GM23248 (cell line): ENCODE data around the gene PCED1B. TPM values are rescaled to one million over a fixed set of nuclear protein-coding genes. Genes with fewer than 3 reads are reported as not detected.
A peak's percentile ranks its signal among the peaks of the same experiment; 100 is the strongest.
"Not testable (repeated sequence)": the region's sequence is repeated elsewhere in the genome, so short reads cannot be mapped to it uniquely, and the experiment has no call there.

Experiments
- DNase-seq: peaks from one replicate; pipeline ENCODE4 v3.0.0-alpha.2; 2015
- H2AFZ ChIP-seq: fragments of 200-600 bp; sonication (generic); 2 replicates; pipeline ENCODE4 v1.6.1; 2016; ENCODE audit warnings: antibody characterized with exemption
- H3F3A ChIP-seq: fragments of 200-600 bp; sonication (generic); 2 replicates; pipeline ENCODE4 v1.6.1; 2016; ENCODE audit warnings: mild to moderate bottlenecking, antibody characterized with exemption, mixed run types; ENCODE audit not compliant: insufficient read depth
- H3K27ac ChIP-seq: fragments of 200-600 bp; sonication (generic); 2 replicates; pipeline ENCODE4 v1.5.1; 2016; ENCODE audit warnings: mild to moderate bottlenecking
- H3K27me3 ChIP-seq: fragments of 200-600 bp; sonication (generic); replicated peaks from 2 replicates; pipeline ENCODE4 v1.6.1; 2016; ENCODE audit warnings: mild to moderate bottlenecking; ENCODE audit not compliant: insufficient read depth
- H3K36me3 ChIP-seq: fragments of 200-600 bp; sonication (generic); 2 replicates; pipeline ENCODE4 v1.6.1; 2016; ENCODE audit warnings: low read depth, mild to moderate bottlenecking
- H3K4me1 ChIP-seq: fragments of 200-600 bp; sonication (generic); 2 replicates; pipeline ENCODE4 v1.6.1; 2016; ENCODE audit warnings: mild to moderate bottlenecking; ENCODE audit not compliant: insufficient read depth
- H3K4me2 ChIP-seq: fragments of 200-600 bp; sonication (generic); one replicate; pipeline ENCODE4 v1.6.1; 2016; ENCODE audit warnings: mild to moderate bottlenecking; ENCODE audit not compliant: unreplicated experiment
- H3K4me3 ChIP-seq: fragments of 200-600 bp; sonication (generic); 2 replicates; pipeline ENCODE4 v1.5.1; 2016; ENCODE audit warnings: mild to moderate bottlenecking
- H3K79me2 ChIP-seq: fragments of 200-600 bp; sonication (generic); 2 replicates; pipeline ENCODE4 v1.6.1; 2016; ENCODE audit warnings: mild to moderate bottlenecking; ENCODE audit not compliant: insufficient read depth
- H3K9ac ChIP-seq: fragments of 200-600 bp; sonication (generic); 2 replicates; pipeline ENCODE4 v1.6.1; 2016; ENCODE audit warnings: mild to moderate bottlenecking
- H3K9me2 ChIP-seq: fragments of 200-600 bp; sonication (generic); 2 replicates; pipeline ENCODE4 v1.6.1; 2016; ENCODE audit warnings: mixed run types, mild to moderate bottlenecking, moderate library complexity; ENCODE audit not compliant: insufficient read depth
- H3K9me3 ChIP-seq: fragments of 200-600 bp; sonication (generic); one replicate; pipeline ENCODE4 v1.6.1; 2017; ENCODE audit warnings: low read depth
- H4K20me1 ChIP-seq: fragments of 200-600 bp; sonication (generic); 2 replicates; pipeline ENCODE4 v1.6.0; 2016; ENCODE audit not compliant: insufficient read depth
- EZH2 ChIP-seq: fragments of 200-600 bp; sonication (generic); IDR thresholded peaks from 2 replicates; pipeline ENCODE4 v1.6.1; 2018; ENCODE audit warnings: antibody characterized with exemption, mild to moderate bottlenecking; ENCODE audit not compliant: insufficient read depth, poor library complexity, severe bottlenecking
- EZH2phosphoT487 ChIP-seq: fragments of 200-600 bp; sonication (generic); IDR thresholded peaks from 2 replicates; pipeline ENCODE4 v1.6.1; 2018; ENCODE audit warnings: antibody characterized with exemption, moderate library complexity, mild to moderate bottlenecking, low read depth; ENCODE audit not compliant: insufficient read depth
- WGBS, 2 experiments: methylation state at CpG; one replicate each; pipeline ENCODE4 v1.1.6; 2015 to 2017; ENCODE audit warnings: low lambda C conversion rate in 2 of 2, low coverage in 1 of 2; ENCODE audit errors: missing lambda C conversion rate in 2 of 2; 5-methylcytosine and 5-hydroxymethylcytosine counted together
- in situ Hi-C: fragments of 300-500 bp; cut with MboI; formaldehyde crosslinking; loops from 2 replicates; pipeline ENCODE4 v1.15.0; 2020
- polyA plus RNA-seq: library from polyadenylated mRNA; unstranded; fragments of >200 nt; fragmentation: Nextera tagmentation; extraction: Ambion mirVana; gene quantifications from 2 replicates; pipeline ENCODE4 v1.2.1, GENCODE V29; 2016
- total RNA-seq: library from RNA; depleted of rRNA; stranded (reverse); fragments of >200 nt; shearing (Covaris generic); gene quantifications from 2 replicates; pipeline ENCODE4 v1.2.3, GENCODE V29; 2014

PCED1B gene
- total and polyA plus RNA-seq, 2 experiments from 2014 or later, result 3.5 to 3.6 TPM

DNA sequence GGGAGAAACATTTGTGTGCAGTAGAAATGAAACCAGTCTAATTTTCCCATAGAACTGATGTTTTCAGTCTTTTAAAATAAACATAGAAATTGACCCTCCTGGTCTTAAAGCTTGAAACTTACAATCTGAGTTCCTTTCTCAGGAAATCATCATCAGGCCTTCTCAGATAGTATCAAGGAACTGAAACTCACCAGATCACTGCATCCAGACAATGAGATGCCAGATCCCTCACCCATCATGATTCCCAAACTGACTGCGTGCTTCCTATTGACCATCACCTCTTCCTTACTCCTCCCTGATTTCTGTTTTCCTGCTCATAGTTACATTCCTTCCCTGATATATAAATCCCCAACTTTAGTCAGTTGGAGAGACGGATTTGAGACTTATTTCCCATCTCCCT, 195.3 kb downstream of the PCED1B start:
- DNase-seq, result no peak
- TF ChIP-seq EZH2 (no peak), EZH2phosphoT487 (no peak)
- H3K4me2 ChIP-seq, result no peak overlapping the region
- no peak overlapping the region for H2AFZ ChIP-seq
- in situ Hi-C loops, result no loop called here
- H4K20me1 ChIP-seq, result no peaks in the 10 kb centered on the region
- H3F3A ChIP-seq, result peaks cover 28% of the 10 kb centered on the region
- H3K4me3 ChIP-seq, result no peak overlapping the region
- WGBS, 2 experiments, result 92 to 98% methylated on average over 2 of the region's 2 CpGs
- H3K79me2 ChIP-seq, result no peaks in the 10 kb centered on the region
- H3K4me1 ChIP-seq, result peaks cover 66% of the 10 kb centered on the region
- no peaks in the 10 kb centered on the region for H3K36me3 ChIP-seq
- H3K9me2 ChIP-seq, result no peaks in the 10 kb centered on the region
- H3K9ac ChIP-seq, result no peak overlapping the region
- H3K27ac ChIP-seq, result no peak overlapping the region
- no peaks in the 10 kb centered on the region for H3K9me3 ChIP-seq
- H3K27me3 ChIP-seq, result no peaks in the 10 kb centered on the region

DNA sequence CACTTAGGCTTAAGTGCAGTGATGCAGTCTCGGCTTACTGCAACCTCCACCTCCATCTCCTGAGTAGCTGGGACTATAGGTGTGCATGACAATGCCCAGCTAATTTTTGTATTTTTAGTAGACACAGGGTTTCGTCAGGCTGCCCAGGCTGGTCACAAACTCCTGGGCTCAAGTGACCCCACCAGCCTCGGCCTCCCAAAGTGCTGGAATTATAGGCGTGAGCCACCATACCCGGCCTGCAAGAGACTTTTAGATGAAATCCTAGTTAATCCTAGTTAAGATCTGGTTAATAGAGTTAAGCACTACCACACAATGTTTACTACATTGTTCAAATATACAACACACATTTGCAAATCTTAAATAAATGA, 196.8 kb downstream of the PCED1B start:
- in situ Hi-C loops, result no loop called here
- Histone ChIP-seq H3K36me3 (no peaks in the 10 kb centered on the region), H3K4me1 (peaks cover 55% of the 10 kb centered on the region), H3K27ac (no peak overlapping the region), H3K4me3 (no peak overlapping the region), H3K9me2 (no peaks in the 10 kb centered on the region), H3K9me3 (no peaks in the 10 kb centered on the region), H3K27me3 (no peaks in the 10 kb centered on the region), H4K20me1 (no peaks in the 10 kb centered on the region), H3F3A (peaks cover 23% of the 10 kb centered on the region), H3K4me2 (peak overlapping the region; percentile 8), H2AFZ (peak overlapping the region; percentile 65; the same call in 1 of the 2 replicates), H3K9ac (no peak overlapping the region), H3K79me2 (no peaks in the 10 kb centered on the region)
- no peak for TF ChIP-seq EZH2
- no peak for TF ChIP-seq EZH2phosphoT487
- 91 to 95% methylated on average over 5 of the region's 5 CpGs for WGBS, 2 experiments
- DNase-seq, result no peak

DNA sequence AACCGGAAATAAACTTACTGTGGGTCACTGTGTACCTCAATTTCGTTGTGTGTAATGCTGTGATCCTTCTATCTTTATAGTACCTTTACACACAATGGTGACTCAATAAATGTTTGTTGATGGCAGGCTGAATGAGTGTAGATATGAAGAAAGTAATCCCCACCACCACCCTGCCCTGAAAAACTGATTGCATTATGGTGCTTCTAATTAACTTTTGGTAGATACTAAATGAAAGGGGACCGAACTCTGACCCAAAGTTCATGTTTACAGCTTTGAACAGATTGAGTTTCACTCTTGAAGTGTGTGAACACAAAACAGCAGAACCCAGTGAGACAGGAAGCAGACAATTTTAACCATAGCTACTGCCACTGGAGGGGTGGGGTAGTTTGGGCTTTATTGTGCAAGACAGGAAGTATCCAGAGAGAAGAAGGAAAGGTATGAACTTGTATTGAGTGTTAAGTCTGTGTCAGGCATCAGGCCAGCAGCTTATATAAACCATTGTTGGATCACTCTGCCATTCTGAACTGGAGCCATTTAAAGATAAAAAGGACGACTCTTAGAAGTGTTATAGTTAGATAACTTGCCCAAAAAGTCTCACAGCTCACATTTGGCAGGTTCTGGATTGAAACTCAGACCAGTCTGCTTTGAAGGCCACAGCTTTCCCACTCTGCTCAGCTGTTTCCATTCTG, 197.3 kb downstream of the PCED1B start:
- Histone ChIP-seq H3K27ac (peak overlapping the region; percentile 32), H3K4me1 (peaks cover 54% of the 10 kb centered on the region), H3K4me2 (peak overlapping the region; percentile 8), H3K9me3 (no peaks in the 10 kb centered on the region), H3K4me3 (no peak overlapping the region), H3F3A (peaks cover 19% of the 10 kb centered on the region), H3K36me3 (no peaks in the 10 kb centered on the region), H3K9ac (no peak overlapping the region), H3K9me2 (no peaks in the 10 kb centered on the region), H3K79me2 (no peaks in the 10 kb centered on the region), H4K20me1 (no peaks in the 10 kb centered on the region), H3K27me3 (no peaks in the 10 kb centered on the region), H2AFZ (peak overlapping the region; percentile 65)
- WGBS, 2 experiments, result 57 to 62% methylated on average over 4 of the region's 4 CpGs
- DNase-seq, result peak; percentile 52
- in situ Hi-C loops, result no loop called here
- TF ChIP-seq EZH2phosphoT487 (no peak), EZH2 (no peak)

DNA sequence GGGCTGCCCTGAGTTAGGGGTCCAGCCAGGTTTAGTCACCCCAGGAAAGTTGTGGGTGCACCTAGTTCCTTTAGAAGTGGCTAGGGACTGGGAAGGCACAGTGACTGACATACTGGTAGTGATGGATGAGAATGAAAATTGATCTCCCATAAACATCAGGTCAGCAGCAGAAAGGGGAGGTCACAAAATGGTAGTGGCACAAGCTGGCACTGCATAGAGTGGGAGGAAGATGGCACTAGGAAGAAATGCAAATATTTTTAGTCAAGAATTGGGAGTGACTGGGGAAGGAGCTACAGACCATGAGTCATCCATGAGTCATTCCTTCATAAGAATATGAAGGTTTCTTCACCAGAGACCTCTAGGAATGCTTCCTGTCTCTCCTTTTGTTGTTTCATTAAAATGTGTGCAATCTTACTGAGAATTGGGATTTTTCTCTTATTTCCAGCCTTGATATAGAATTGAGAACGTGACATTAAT, 198.6 kb downstream of the PCED1B start:
- Histone ChIP-seq H3K9me2 (no peaks in the 10 kb centered on the region), H3K9ac (no peak overlapping the region), H3K4me2 (peak overlapping the region; percentile 27), H3K79me2 (no peaks in the 10 kb centered on the region), H3K4me1 (peaks cover 48% of the 10 kb centered on the region), H3K36me3 (no peaks in the 10 kb centered on the region), H3K27me3 (no peaks in the 10 kb centered on the region), H4K20me1 (no peaks in the 10 kb centered on the region), H3F3A (peaks cover 13% of the 10 kb centered on the region; the same call in 1 of the 2 replicates), H3K4me3 (no peak overlapping the region), H2AFZ (no peak overlapping the region), H3K9me3 (no peaks in the 10 kb centered on the region), H3K27ac (peak overlapping the region; percentile 6; the same call in 1 of the 2 replicates)
- TF ChIP-seq EZH2phosphoT487 (no peak), EZH2 (no peak)
- in situ Hi-C loops, result no loop called here
- DNase-seq, result peak; percentile 99
- WGBS, 2 experiments, result 7 to 17% methylated on average over 1 of the region's 1 CpG

DNA sequence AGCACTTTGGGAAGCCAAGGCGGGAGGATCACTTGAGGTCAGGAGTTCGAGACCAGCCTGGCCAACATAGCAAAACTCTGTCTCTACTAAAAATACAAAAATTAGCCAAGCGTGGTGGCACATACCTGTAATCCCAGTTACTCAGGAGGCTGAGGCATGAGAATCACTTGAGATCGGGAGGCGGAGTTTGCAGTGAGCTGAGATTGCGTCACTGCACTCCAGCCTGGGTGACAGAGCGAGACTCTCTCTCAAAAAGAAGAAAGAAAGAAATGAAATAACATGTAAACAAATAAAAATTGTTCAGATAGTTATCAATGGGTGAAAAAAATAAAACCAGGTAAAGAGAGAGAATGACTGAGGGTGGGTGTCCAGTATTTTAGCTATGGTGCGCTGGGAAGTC, 200.3 kb downstream of the PCED1B start:
- H4K20me1 ChIP-seq, H3K9me3 ChIP-seq, H3K9me2 ChIP-seq, H3K4me3 ChIP-seq, H3K27ac ChIP-seq, H3K79me2 ChIP-seq, H3K9ac ChIP-seq, in situ Hi-C loops, H3K36me3 ChIP-seq, H2AFZ ChIP-seq, H3K27me3 ChIP-seq, H3K4me2 ChIP-seq, DNase-seq: not testable (repeated sequence)
- WGBS, 2 experiments, result 96 to 100% methylated on average over 8 of the region's 8 CpGs
- H3K4me1 ChIP-seq, result peaks cover 41% of the 10 kb centered on the region
- peaks cover 13% of the 10 kb centered on the region; the same call in 1 of the 2 replicates for H3F3A ChIP-seq
